ENCODE results near the gene PPM1M.

The PPM1M gene

DNA sequence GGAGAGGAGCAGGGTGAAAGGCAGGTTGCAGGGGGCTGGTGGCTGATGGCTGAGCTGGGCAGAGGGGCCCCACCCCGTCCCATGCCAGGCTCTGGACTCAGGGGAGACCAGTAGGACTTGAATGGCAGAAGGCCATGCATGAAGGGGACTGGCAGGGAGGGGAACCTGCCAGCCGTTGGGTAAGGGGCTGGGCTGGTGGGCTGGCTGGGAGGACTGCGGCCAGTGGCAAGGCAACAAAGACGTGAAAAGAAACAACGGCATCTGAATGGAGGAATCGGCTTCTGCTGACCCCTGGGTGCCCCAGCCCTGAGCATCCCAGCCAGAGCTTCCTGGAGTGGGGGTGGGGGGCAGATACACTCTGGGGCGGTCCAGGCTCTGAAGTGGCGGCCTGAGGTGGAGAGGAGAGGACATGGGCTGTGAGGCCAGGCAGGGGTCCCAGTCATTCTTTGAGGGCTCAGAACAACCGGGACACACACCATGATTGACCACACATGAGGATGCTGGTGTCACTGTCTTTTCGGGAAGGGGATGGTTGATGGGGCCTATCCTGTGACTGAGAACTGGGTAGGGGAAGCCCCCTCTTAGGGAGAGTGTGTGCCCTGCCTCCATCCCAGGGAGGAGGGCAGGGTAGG is 53.8 kb downstream of the PPM1M start:
- TF ChIP-seq, protein P1, sequence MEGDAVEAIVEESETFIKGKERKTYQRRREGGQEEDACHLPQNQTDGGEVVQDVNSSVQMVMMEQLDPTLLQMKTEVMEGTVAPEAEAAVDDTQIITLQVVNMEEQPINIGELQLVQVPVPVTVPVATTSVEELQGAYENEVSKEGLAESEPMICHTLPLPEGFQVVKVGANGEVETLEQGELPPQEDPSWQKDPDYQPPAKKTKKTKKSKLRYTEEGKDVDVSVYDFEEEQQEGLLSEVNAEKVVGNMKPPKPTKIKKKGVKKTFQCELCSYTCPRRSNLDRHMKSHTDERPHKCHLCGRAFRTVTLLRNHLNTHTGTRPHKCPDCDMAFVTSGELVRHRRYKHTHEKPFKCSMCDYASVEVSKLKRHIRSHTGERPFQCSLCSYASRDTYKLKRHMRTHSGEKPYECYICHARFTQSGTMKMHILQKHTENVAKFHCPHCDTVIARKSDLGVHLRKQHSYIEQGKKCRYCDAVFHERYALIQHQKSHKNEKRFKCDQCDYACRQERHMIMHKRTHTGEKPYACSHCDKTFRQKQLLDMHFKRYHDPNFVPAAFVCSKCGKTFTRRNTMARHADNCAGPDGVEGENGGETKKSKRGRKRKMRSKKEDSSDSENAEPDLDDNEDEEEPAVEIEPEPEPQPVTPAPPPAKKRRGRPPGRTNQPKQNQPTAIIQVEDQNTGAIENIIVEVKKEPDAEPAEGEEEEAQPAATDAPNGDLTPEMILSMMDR (IDR thresholded peaks at IDR 0.05) = no peak
- Histone ChIP-seq H3K9me3 (no peaks in the 10 kb centered on the region), H3K27me3 (peaks cover 21% of the 10 kb centered on the region), H3K27ac (no peak overlapping the region), H3K36me3 (peaks cover 17% of the 10 kb centered on the region), H3K4me3 (ENCODE audit: low read depth in 1 of 2, low read length in 1 of 2) (no peak overlapping the region), H3K4me1 (ENCODE audit: control insufficient read depth in 1 of 2, insufficient read depth in 1 of 2, low read depth in 1 of 2, low read length in 1 of 2) (no peaks in the 10 kb centered on the region)

Data from neutrophil (primary cell).